HuH-7.5 (cell line): Measurements from ENCODE around the gene NFE2.
A peak's percentile ranks its signal among the peaks of the same experiment; 100 is the strongest.
"Not testable (repeated sequence)": the region's sequence is repeated elsewhere in the genome, so short reads cannot be mapped to it uniquely, and the experiment has no call there.

Source experiments
- DNase-seq: peaks from one replicate; pipeline ENCODE4 v3.0.0; 2011; ENCODE audit warnings: low spot score

Gene NFE2

GRCh38 chr12:54282949-54283593 lies 17.7 kb downstream of the NFE2 start:
- no peak for DNase-seq

GRCh38 chr12:54281694-54282093 lies 19.1 kb downstream of the NFE2 start:
- DNase-seq: not testable (repeated sequence)

GRCh38 chr12:54281261-54281638 lies 19.6 kb downstream of the NFE2 start:
- DNase-seq: not testable (repeated sequence)

GRCh38 chr12:54280468-54281260 lies 20.2 kb downstream of the NFE2 start, which contains the start of gene HNRNPA1:
HNRNPA1 (plus strand) TSS chr12:54280726; CDS start chr12:54280808, 82 bp downstream.
- DNase-seq: peak; percentile 83

GRCh38 chr12:54279632-54280467 lies 21.0 kb downstream of the NFE2 start, which contains the start of gene CBX5:
CBX5 (minus strand) TSS chr12:54280122; CDS start chr12:54257650, 22,472 bp downstream.
- DNase-seq: peak; percentile 87

GRCh38 chr12:54279227-54279631 lies 21.6 kb downstream of the NFE2 start:
- DNase-seq: no peak

- no peak for DNase-seq
These were observed 23.0 kb downstream of the NFE2 start for GRCh38 chr12:54277823-54278276.

GRCh38 chr12:54276368-54276767 lies 24.4 kb downstream of the NFE2 start:
- no peak for DNase-seq

- DNase-seq: no peak
These were observed 26.8 kb downstream of the NFE2 start for GRCh38 chr12:54273981-54274380.

GRCh38 chr12:54272214-54272613 lies 28.6 kb downstream of the NFE2 start:
- no peak for DNase-seq

- no peak for DNase-seq
These were observed 30.5 kb downstream of the NFE2 start for GRCh38 chr12:54270345-54270744.

- no peak for DNase-seq
These were observed 34.0 kb downstream of the NFE2 start for GRCh38 chr12:54266852-54267251.

- DNase-seq: no peak
These were observed 35.4 kb downstream of the NFE2 start for GRCh38 chr12:54265364-54265812.

- no peak for DNase-seq
These were observed 38.4 kb downstream of the NFE2 start for GRCh38 chr12:54262403-54262925.

GRCh38 chr12:54261815-54262402 lies 38.9 kb downstream of the NFE2 start:
- no peak for DNase-seq

- DNase-seq: no peak
These were observed 41.4 kb downstream of the NFE2 start for GRCh38 chr12:54259194-54260011.

- DNase-seq: no peak
These were observed 42.6 kb downstream of the NFE2 start for GRCh38 chr12:54258201-54258681.

GRCh38 chr12:54257332-54257731 lies 43.5 kb downstream of the NFE2 start:
- DNase-seq: no peak

- DNase-seq: no peak
These were observed 47.6 kb downstream of the NFE2 start for GRCh38 chr12:54253240-54253639.

GRCh38 chr12:54251667-54252284 lies 49.0 kb downstream of the NFE2 start:
- peak; percentile 59 for DNase-seq
